ENCODE measurements around the gene DCAF16.

DNA sequence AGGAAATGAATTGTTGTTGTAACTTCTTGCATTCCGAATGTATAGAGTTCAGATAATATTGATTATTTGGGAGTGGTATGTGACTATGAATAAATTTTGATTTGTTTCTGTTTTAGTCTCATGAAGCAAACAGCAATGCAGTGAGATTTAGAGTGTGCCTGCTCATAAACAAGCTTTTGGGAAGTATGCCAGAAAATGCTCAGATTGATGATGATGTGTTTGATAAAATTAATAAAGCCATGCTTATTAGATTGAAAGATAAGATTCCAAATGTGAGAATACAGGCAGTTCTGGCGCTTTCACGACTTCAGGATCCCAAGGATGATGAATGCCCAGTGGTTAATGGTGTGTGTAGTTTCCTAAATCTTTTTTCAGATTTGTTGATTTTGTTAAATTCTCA lies 2.2 kb upstream of the DCAF16 start:
- TF ChIP-seq CTCF (conservative IDR thresholded peaks at IDR 0.05; ENCODE audit: low read length) (no peak), EZH2phosphoT487 (IDR thresholded peaks at IDR 0.05; ENCODE audit: borderline replicate concordance) (no peak)
